Muscle of arm (tissue), 12 donors: ENCODE results near the gene TSPAN16. TPM values are rescaled to one million over a fixed set of nuclear protein-coding genes. Genes with fewer than 3 reads are reported as not detected.
"Not testable (repeated sequence)": the region's sequence is repeated elsewhere in the genome, so short reads cannot be mapped to it uniquely, and the experiment has no call there.

Source experiments
- DNase-seq: peaks from one replicate; pipeline ENCODE4 v3.0.0-alpha.2; 2013
- polyA plus RNA-seq, 12 donors: library from polyadenylated mRNA; unstranded; fragments of 120-200 nt; gene quantifications; one replicate each; pipeline ENCODE4 v1.2.1, GENCODE V29; 2013; ENCODE audit not compliant: insufficient read length in 12 of 12

Gene TSPAN16
- polyA plus RNA-seq, 12 donors = not detected

DNA sequence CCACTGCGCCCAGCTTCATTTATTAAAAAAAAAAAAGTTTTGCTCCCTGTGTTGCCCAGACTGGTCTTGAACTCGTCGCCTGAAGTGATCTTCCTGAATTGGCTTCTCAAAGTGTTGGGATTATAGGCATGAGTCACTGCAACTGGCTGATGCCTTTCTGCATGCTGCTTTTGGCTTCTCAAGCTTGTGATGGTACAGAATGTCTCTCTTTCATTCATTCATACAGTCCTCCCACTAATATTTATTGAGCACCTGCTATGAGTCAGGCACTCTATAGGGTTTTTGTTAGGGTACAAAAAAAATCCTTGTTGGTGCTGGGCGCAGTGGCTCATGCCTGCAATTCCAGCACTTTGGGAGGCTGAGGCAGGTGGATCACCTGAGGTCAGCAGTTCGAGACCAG is 9.0 kb downstream of the TSPAN16 start:
- no peak for DNase-seq

DNA sequence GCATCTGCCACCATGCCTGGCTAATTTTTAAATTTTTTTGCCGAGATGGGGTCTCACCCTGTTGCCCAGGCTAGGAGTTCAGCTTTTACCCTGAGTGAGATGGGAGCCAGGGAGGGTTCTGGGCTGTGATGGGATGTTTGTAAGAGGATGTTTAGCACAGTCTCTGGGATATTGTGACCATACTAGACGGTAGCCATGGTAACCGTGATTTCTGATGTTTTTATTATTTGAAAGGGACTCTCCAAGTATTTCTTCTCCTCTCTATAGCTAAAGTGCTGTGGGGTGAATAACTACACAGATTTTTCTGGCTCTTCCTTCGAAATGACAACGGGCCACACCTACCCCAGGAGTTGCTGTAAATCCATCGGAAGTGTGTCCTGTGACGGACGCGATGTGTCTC is 10.4 kb downstream of the TSPAN16 start:
- no peak for DNase-seq

DNA sequence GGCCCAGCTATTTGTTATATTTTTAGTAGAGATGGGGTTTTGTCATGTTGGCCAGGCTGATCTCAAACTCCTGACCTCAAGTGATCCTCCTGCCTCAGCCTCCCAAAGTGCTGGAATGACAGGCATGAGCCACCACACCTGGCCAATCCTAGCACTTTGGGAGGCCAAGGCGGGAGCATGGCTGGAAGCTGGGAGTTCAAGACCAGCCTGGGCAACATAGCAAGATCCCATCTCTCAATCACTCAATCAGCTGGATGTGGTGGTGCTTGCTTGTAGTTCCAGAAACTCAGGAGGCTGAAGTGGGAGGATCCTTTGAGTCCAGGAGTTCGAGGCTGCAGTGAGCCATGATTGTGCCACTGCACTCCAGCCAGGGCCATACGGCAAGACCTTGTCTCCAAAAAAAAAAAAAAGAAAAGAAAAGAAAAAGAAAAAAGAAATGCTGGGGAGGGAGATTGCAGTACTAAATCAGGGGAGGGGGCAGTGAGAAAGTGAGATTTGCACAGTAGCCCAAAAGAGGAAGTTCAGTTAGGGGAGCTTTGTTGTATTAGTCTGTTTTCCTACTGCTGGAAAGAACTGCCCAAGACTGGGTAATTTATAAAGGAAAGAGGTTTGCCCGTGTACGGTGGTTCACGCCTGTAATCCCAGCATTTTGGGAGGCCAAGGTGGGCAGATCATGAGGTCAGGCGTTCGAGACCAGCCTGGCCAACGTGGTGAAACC is 24.5 kb downstream of the TSPAN16 start:
- DNase-seq = not testable (repeated sequence)

DNA sequence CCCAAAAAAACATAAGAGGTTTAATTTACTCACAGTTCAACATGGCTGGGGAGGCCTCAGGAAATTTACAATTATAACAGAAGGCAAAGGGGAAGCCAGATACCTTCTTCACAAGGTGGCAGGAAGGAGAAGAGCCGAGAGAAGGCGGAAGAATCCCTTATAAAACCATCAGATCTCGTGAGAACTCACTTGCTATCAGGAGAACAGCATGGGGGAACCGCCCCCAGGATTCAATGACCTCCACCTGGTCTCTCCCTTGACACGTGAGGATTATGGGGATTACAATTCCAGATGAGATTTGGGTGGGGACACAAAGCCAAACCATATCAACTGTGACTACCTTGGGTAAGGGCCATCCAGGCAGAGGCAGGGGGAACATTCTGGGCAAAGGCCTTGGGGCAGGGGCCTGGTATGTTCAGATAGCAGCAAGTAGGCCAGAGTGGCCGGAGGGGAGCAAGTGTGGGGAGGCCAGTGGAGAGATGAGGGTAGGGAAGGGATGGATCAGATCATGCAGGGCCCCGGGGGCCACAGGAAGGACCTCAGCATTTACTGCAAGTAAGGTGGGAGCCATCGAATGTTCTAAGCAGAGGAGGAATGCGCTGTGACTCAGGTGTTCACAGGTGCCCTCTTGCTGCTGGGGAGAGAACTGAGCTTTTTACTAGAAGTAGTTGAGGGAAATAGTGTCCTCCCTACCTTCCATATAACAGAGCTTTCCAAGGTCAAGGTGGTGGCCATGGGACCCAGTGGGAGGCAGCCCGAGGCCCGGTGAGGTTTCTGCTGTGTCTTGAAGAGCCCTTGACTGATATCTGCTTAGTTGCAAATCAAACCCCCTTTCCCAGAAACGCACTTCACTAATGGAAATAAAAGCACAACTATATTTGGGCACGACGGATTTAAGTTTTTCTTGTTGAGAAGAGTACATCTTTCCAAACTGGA is 25.5 kb downstream of the TSPAN16 start:
- DNase-seq = no peak

DNA sequence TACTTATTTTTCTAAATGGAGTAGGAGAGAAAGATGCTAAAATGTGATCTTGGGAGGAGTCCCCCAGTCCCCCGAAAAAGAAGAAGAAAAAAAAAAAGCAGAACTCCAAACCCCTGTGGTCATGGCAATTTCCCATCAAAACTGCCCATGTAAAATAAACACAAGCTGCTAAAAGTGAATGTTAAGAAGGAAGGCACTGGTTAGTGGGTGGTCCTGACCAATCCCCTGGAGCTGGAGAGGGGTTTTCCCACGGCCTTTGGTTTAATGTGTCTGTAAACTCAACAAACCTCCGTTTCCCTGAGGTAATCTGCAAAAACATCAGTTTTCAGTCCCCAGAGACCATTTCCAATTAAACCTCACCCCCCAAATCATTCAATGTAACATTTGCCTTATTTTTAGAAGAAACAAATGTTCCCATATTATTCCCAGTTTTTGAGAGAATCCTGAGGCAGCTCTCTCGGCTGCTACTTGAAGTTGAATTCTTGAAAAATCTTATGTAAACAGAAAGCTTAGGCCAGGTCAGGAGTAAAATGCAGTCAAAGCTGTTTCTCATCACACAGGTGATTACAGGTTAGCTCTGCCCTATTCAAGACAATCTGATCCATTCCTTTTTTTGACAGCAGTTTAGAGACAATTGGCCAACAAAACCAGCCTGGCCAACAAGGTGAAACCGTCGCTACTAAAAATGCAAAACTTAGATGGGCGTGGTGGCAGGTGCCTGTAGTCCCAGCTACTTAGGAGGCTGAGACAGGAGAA is 26.5 kb downstream of the TSPAN16 start:
- DNase-seq = no peak

DNA sequence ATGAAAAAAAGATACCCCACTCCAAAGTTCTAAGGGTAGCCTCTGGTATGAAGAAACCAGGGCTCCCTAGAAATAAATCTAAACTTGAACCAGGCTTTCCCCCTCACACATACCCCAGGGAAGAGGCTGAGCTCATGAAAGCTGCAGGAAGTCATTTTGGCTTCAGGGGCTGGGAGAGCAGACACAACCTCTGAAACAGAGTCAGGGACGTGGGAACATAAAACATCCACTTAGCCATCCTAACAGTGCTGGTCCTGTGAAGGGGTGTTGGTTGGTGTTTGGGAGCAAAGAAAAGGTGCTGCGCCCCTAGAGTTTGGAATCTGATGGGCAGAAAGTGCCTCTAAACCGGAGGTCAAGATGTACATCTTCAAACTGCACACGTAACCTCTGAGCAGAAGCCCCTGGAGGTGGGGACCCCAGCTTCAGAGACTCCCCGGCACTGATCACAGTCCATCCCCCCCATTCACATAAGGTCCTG is 27.7 kb downstream of the TSPAN16 start:
- DNase-seq = no peak

DNA sequence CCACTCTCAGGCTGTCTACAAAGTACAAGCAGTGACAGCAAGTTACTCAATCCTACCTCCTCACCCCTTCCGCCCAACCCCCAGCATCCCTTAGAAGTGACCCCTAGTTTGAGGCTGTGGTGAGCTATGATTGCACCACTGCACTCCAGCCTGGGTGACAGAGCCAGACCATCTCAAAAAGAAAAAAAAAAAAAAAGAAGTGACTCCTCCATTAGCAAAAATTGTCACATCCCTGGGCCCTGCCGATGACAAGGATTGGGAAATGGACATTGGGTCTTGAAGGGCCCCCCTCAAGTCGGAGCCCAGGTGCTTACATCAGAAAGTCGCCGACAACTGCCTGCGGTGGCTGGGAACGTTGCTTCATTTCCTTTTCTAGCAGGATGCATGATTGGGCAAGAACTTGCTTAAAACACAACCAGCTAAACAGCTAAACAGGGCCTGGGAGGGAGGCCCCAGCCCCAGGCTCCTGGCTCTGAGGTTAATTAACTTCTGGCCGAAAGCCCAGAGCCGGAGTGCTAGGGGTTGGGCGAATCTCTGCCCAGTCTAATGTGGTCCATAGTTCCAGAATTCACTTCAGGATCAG is 28.2 kb downstream of the TSPAN16 start:
- DNase-seq = peak; percentile 62

DNA sequence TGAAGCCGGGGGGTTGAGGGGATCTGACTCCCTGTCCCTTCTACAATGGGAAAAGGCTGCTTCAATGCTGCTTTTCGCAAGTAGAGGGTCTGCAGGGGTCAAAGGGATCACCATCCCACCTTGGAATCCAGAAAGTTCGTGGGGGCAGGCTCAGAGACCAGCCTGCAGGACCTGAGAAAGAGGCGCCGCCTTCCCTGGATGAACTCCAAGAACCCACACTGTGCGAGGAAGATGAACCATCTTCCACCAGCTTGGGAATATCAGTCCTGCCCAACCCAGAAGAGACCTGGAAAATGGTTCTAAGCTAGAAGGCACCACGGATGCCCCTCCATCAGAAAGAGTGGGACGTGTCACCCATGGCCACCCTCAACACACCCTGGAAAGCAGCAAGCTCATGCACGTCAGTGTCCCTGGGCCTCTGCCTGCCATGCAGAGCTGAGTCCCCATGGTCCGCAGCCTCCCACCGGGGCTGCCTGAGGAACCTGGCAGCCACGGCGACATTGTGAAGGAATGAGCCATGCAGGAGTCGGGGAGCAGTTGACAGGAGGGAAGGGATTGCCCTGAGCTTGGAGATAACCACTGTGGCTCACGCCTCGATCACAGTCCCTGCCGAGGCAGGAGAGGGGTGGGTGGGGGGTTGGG is 28.9 kb downstream of the TSPAN16 start:
- DNase-seq = no peak

DNA sequence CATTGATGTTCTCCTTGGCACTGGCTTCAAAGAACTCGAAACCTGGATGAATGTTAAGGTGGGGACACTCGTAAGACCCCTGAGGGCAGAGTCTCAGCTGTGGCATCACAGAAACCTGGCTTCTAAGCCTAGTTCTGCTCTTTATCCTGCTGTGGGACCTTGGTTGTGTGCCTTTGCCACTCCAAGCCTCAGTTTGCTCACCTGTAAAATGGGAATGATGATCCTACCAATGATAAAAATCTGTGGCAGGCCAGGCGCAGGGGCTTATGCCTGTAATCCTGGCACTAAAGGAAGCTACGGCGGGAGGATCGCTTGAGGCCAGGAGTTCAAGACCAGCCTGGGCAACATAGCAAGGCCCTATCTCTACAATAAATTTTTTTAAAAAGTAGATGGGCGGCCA is 29.6 kb downstream of the TSPAN16 start:
- DNase-seq = no peak

DNA sequence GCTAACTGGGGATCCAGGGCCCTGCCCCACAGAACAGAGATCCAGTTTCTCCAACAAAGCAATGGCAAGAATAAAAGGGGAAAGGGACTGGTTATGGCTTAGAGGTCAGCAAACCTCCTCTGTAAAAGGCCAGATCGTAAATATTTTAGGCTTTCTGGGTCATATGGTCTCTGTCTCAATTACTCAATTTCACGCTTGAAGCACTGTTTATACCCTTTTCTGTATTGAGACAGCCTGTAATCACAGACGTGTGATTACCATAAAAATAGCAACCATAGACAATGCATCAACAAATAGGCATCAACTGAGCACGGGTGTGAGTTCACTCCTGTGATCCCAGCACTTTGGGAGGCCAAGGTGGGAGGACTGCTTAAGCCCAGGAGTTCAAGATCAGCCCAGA is 34.2 kb downstream of the TSPAN16 start:
- no peak for DNase-seq

DNA sequence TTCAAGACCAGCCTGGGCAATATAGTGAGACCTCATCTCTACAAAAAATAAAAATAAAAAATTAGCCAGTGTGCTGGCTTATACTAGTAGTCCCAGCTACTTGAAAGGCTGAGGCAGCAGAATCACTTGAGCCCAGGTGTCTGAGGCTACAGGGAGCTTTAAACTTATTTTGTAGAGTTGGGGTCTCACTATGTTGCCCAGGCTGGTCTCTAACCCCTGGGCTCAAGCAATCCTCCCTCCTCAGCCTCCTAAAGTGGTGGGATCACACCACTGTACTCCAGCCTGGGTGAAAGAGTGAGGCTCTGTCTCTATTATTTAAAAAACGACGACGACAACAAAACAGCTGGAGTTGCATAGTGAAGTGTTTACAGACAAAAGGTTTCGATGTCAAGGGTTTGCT is 35.5 kb downstream of the TSPAN16 start:
- DNase-seq = no peak

DNA sequence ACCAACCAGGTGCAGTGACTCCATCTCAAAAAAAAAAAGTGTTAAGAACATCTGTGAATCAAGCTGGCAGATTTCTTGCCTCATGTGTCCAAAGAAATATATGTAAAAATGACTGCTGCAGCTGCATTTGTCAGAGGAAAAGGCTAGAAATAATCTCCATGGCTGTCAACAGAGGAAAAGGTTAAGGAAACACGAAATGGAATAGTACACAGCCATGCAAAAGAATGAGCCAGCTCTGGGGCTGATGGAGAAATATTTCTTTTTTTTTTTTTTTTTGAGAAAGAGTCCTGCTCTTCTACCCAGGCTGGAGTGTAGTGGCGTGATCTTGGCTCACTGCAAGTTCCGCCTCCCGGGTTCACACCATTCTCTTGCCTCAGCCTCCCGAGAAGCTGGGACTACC is 36.9 kb downstream of the TSPAN16 start:
- no peak for DNase-seq

DNA sequence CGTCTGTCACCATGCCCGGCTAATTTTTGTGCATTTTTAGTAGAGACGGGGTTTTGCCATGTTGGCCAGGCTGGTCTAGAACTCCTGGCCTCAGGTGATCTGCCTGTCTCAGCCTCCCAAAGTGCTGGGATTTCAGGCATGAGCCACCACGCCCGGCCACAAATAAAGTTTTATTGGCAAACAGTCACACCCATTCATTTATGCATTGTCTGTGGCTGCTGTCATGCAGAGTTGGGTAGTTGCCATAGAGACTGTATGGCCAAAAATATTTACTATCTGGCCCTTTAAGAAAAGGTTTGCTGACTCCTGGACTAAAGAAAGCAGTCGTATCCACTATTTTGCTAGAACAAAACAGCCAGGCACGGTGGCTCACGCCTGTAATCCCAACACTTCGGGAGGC is 37.9 kb downstream of the TSPAN16 start:
- DNase-seq = not testable (repeated sequence)

DNA sequence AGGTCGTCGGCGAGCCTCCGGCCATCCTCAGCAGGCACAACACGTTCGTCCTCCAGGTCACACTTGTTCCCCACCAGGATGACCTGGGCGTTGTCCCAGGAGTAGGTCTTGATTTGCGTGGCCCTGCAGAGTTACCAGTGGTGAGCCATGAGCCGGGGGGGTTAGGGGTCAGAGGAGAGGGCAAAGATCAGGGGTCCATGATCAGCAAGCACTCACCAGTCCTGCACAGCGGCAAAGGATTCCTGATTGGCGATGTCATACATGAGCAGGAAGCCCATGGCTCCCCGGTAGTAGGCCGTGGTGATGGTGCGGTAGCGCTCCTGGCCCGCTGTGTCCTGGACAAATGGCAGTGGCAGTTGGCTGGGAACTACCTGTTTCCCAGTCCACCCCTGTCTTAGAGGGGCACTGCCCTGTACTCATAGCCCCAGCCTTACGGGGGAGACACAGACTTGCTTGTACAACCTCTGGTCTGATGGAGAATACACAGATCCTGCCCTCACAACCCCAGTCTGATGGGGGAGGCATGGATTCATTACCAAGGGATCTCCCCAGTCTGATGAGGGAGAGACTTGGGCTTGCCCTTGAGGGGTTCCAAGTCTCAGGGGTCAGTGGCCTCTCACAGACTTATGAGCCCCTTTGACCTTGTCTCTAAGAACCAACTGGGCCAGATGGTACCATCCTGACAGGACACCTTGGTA is 39.6 kb downstream of the TSPAN16 start:
- no peak for DNase-seq

DNA sequence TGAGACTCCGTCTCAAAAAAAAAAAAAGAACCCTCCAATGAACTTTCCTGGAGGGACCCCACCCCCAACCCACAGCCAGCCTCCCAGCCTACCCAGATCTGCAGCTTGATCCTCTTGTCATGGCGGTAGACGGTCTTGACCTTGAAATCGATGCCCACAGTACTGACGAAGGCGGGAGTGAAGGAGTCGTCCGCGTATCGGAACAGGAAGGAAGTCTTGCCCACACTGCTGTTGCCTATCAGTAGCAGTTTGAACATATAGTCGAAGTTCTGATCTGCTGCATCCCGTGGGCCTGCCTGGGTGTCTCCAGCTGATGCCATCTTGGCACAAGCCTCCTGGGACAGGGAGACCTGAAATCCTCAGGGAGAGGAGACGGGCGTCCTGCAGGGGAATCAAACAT is 41.1 kb downstream of the TSPAN16 start:
- no peak for DNase-seq

DNA sequence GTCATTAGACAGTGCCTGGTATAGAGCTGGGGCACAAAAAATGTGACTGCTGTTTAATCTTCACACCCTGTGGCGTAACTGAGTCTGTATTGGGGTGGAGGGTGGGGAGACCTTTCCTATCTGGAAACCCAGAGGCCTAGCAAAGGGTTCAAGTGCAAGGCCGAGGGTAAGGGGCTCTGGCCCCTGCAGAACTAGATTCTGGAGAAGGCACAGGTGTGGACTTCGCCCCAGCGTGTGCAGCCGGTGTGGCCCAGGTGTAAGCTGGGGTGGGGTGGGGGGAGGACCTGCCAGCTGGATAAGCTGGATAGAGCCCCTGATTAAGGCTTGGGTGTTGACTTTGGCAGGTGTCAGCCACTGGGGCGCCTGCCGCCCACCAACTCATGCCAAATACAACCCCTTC is 42.2 kb downstream of the TSPAN16 start:
- DNase-seq = no peak

DNA sequence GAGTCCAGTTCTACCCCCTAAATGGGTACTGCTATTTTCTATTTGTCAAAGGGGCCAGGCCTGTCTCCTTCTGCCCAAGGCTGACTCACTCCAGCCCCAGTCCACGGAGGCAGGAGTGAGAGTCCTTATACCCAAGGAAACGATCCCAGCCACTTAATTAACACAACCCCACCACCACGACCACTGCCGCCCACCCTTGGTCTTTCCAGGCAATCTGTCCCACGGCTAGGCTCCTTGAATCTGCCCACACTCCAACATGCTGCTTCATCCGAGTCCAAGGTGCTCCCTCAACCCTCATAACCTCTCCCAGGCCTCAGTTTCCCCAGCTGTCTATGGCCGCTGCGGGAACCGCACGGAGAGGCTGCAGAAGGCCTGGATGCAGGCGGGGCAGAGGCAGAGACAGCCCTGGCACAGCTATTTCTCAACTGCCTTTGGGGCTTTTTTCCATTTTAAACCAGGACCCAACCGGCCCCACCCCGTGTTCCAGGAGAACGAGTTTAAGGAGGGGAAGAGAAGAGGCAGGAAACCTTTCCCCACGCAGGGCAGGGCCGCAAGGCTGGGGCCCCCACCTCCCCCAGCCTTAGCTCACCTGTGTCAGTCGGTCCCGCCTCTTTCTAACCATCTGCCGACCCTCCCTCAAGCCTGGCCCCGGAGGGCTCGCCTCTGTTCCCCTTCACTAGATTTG is 42.8 kb downstream of the TSPAN16 start:
- no peak for DNase-seq

DNA sequence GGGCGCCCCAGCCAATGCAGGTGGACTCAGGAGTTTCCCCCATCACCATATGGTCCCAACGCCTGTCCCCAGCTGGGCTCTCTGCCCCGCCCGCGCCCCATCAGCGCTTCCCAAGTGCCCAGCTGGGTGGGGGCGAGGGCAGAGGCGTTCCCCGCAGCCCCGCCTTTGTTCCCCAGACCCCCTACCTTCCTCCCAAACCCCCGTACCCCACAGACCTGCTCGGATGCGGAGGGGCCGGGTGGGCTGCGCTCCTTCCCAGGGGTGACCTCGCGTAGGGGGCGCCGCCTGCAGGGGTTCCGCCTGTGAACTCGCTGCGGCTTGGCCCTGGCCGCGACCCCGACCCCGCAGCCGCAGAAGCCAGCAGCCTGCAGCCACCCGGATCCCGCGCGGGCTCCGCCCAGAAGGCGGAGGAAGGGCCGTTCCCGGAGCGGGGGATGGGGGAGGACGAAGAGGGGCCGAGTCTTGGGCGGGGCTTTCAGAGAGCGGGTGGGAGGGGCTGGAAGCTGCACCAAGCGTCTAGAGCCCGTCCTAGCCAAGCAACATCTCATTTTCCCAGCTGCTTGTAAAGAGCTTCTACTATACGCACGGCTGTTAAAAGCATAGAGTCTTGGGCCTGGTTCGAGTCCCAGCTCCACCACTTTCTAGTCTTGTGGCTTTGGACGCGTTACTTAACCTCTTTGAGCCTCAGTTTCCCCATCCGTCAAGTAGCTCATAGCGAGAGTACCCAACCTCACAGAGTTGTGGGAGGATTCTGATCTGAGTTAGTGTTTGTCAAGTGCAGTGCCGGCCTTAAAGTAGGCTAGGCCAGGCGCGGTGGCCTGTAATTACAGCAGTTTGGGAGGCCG is 43.5 kb downstream of the TSPAN16 start, which contains the start of gene RAB3D:
Gene RAB3D, minus strand, starts transcription at position 404 of the 845 bp plus-strand sequence. CDS start 2,258 bp downstream, outside the sequence.
- peak; percentile 95 for DNase-seq

DNA sequence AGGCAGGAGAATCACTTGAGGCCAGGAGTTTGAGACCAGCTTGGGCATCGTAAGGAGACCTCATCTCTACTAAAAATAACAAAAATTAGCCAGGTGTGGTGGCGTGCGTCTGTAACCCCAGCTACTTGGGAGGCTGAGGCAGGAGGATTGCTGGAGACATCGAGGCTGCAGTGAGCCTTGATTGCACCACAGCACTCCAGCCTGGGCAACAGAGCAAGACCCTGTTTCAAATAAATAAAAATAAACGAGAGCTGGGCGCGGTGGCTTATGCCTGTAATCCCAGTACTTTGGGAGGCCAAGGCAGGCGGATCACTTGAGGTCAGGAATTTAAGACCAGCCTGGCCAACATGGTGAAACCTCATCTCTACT is 44.1 kb downstream of the TSPAN16 start:
- DNase-seq = not testable (repeated sequence)
